ENCODE measurements around the gene STAC2. TPM values are rescaled to one million over a fixed set of nuclear protein-coding genes. Genes with fewer than 3 reads are reported as not detected.

The STAC2 gene
- polyA plus RNA-seq, 4 donors: 3.7 to 4.1 (median 3.8) TPM

- DNase-seq (ENCODE audit: low read depth in 4 of 4, low spot score in 3 of 4): no peak
Measured at GRCh38 chr17:39166437-39167335, 59.1 kb downstream of the STAC2 start.

- no peak for DNase-seq (ENCODE audit: low read depth in 4 of 4, low spot score in 3 of 4)
Measured at GRCh38 chr17:39165841-39166349, 59.9 kb downstream of the STAC2 start, which contains the start of gene ARL5C. TSS of gene ARL5C (minus strand) at chr17:39166161. CDS start at chr17:39165760, 401 bp downstream.

GRCh38 chr17:39165178-39165840, 60.4 kb downstream of the STAC2 start:
- no peak for DNase-seq (ENCODE audit: low read depth in 4 of 4, low spot score in 3 of 4)

GRCh38 chr17:39164675-39165143, 61.0 kb downstream of the STAC2 start:
- DNase-seq (ENCODE audit: low read depth in 4 of 4, low spot score in 3 of 4): peak; percentile 70 to 85 (median 82)

- no peak for DNase-seq (ENCODE audit: low read depth in 4 of 4, low spot score in 3 of 4)
Measured at GRCh38 chr17:39161962-39162361, 63.8 kb downstream of the STAC2 start.

Other genes starting within 250 kb of the STAC2 start
- gene PLXDC1, start 74.3 kb downstream of the STAC2 start, polyA plus RNA-seq (ENCODE audit: insufficient read length in 4 of 4): 1 to 10 TPM; 5.4 to 7.5 (median 6.3) TPM
- gene ARL5C, start 59.8 kb downstream of the STAC2 start, polyA plus RNA-seq (ENCODE audit: insufficient read length in 4 of 4): under 1 TPM in 2 of 4 donors, not detected in 2; 0.29 to 0.32 TPM
- 10 to 100 TPM in 1 of 4 donors, 1 to 10 TPM in 3; 8.5 to 10.7 (median 9.2) TPM for gene CACNB1, start 28.3 kb downstream of the STAC2 start, polyA plus RNA-seq (ENCODE audit: insufficient read length in 4 of 4)
- 1,000 to 10,000 TPM; 1,889 to 2,269 (median 1,968) TPM for gene RPL19, start 25.7 kb downstream of the STAC2 start, polyA plus RNA-seq (ENCODE audit: insufficient read length in 4 of 4)
- 10 to 100 TPM; 12.7 to 14.8 (median 13.7) TPM for gene FBXL20, start 175.7 kb upstream of the STAC2 start, polyA plus RNA-seq (ENCODE audit: insufficient read length in 4 of 4)
- 10 to 100 TPM; 47.4 to 61.7 (median 56.8) TPM for gene MED1, start 225.3 kb upstream of the STAC2 start, polyA plus RNA-seq (ENCODE audit: insufficient read length in 4 of 4)
- gene CDK12, start 235.5 kb upstream of the STAC2 start, polyA plus RNA-seq (ENCODE audit: insufficient read length in 4 of 4): 10 to 100 TPM; 48.6 to 58.0 (median 53.2) TPM